Ramos (cell line): ENCODE measurements around the gene QRICH1.

Source experiments
- in situ Hi-C: fragments of 300-500 bp; cut with MboI; formaldehyde crosslinking; loops from one replicate; pipeline ENCODE4 v1.14.3; 2022; ENCODE audit warnings: low sequenced_read_pairs; ENCODE audit not compliant: unreplicated experiment

QRICH1 gene

DNA sequence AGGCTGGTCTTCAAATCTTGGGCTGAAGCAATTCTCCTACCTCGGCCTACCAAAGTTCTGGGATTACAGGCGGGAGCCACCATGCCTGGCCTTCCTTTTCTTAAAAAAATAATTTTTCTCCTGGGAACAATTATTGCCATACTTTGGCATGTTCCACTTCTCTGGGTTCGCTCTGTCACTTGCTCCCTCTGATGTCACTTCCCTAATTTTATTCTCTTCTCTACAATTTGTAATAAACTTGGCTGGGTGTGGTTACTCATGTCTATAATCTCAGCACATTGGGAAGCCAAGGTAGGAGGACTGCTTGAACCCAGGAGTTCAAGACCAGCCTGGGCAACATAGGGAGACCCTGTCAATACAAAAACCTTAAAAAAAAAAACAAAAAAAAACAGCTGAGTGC is 58.6 kb downstream of the QRICH1 start:
- in situ Hi-C loops, result no loop called here

DNA sequence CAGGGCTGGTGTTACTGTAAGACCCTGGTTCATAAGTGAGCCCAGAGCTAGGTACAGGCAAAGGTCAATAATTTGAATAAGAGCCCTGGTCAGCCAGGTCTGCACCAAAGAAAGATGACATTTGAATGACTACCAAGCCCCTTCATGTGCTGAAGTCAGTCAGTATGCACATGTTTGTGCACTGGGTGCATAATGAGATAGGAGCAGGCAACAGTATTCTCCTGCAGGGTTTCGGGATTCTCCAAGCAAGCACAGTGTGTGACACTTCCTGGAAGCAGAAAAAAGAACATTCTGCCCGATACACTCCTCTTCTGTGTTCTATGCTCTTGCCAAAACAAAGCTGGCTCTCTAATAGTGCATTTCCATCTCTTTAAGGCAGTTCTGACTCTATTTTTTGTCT is 59.2 kb downstream of the QRICH1 start:
- in situ Hi-C loops, result no loop called here

DNA sequence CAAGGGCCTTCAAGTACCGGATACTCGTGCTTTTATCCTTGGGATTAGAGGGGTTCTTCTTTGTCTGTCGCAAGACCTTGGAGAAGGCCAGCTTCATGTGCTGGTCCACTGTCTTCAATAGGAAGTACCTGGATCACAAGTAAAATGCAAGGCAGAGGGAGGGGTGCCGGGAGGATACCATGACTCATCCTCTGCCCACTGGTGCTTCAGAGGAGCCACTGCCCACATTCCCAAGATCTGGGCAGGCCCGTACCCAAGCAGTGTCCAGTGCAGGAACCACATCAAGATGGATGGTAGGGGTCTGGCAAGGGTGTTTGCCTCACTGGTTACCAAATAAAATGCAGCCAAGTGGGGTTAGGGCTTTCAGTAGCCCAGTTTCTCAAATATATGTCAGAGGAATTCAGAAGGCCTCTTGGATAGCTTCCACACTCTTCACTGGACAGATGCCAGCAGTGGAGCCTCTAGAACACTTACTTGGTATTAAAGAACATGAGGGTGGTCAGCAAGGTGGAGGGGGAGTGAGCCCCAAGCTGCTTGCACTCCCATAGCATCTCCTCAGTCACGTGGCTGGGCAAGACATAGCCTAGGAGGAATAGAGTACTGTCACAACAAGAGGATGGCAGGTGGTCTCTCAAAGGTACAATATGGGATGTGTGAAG is 61.1 kb downstream of the QRICH1 start:
- in situ Hi-C loops, result no loop called here

GRCh38 chr3:49030321-49030720 is 63.5 kb downstream of the QRICH1 start:
- in situ Hi-C loops, result no loop called here

DNA sequence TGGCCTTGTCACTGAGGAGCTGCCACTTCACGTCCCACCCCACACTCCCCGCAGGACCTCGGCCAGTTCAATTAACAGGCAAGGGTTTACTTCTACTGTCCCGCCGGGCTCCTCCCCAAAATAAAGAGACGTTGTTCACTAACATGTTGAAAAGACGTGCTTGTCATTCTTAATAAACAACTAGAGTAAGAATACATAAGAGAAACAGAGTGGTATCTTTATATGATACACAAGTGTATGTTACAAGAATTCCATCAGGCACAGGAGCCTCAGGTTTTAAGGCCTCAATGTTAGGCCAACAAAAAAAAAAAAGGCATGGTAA is 64.3 kb downstream of the QRICH1 start:
- in situ Hi-C loops, result no loop called here

DNA sequence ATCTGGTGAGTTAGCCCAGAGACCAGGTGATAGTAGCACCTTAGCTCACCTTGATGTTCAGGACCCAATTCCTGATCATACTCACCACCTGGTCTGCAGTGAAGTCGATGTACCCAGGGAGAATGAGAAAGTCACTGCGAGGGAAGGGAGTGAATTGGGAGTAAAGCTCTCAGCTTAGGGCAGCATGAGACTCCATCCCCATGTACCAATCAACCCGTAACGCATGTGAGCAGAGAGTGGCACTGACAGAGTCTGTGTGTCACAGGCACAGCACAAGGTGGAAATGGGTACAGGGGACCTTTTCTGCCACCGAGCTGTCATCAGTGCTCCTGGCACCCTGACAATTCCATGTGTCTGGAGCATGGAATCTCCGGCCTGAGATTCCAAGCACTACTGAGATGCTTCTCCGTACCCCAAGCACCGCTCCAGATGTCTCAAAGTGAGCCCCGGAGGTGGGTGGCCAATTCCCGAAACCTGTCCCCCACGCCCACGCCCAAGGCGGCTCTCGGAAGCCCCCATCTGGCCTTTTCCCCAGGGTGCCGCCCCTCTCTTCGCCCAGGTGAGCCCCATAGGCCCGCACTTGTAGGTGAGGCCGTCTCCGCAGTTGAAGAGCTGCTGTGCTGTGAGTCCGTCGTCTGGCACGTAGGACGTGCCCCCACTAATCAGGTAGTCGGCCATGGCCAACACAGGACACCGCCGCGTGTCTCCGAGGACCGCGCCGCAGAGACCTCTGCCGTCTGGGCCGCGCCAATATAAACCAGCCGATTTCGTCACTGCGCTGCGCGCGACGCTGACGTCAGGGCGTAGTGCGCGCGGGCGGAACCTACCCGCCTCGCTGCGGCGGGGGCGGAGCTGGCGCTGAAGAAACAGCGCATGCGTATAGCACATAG is 65.0 kb downstream of the QRICH1 start, which contains the start of gene IMPDH2:
Gene IMPDH2 (minus strand): TSS at position 726 of the 890 bp plus-strand sequence. CDS start 48 bp downstream, at position 678.
- in situ Hi-C loops, result no loop called here

DNA sequence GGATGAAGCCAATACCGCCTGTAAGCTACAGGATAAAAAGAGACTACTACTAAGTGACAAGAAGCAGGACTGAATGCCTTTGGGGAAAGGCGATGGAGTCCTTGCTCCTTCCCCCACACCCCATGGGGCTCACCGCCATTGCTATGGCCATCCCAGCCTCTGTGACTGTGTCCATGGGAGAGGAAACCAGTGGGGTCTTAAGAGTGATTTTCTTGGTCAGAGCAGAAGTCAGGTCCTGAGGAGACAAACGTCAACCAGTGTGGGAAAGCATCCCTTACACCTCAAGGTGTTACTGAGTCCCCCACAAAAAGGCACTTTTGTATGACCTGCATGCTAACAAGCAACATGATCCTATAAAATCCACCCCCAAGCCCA is 65.6 kb downstream of the QRICH1 start:
- in situ Hi-C loops, result no loop called here

DNA sequence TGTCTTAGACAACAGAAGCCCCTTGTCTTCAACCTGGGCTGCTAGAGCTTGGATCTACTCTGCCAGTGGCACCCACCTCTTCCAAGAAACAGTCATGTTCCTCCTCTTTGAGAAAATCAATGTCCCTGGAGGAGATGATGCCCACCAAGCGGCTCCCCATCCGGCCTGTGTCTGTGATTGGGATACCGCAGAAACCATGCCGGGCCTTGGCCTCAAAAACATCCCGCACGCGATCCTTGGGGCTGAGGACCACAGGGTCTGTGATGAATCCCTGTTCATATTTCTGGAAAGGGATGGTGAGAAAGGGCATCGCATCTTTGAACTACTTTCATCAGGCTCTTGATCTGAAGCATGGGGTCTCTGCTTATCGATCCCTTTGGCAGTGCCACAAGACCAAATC is 66.2 kb downstream of the QRICH1 start:
- in situ Hi-C loops, result no loop called here

DNA sequence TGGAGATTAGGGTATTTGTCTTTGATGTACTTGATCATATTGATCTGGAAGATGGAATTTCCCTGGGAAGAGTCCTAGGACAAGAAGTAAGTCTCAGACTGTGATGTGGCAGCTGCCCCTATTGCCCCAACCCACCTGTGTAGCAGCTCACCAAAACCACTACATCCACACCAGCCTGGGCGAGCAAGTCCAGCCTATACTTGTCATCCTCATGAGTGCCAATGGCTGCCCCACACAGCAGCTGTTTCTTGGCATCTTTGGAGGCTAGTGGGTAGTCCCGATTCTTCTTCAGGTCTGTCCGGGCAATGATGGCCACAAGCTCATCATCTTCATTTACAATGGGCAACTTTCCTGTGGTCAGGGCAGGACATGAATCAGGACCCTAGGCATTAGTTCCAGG is 67.3 kb downstream of the QRICH1 start:
- in situ Hi-C loops, result no loop called here

DNA sequence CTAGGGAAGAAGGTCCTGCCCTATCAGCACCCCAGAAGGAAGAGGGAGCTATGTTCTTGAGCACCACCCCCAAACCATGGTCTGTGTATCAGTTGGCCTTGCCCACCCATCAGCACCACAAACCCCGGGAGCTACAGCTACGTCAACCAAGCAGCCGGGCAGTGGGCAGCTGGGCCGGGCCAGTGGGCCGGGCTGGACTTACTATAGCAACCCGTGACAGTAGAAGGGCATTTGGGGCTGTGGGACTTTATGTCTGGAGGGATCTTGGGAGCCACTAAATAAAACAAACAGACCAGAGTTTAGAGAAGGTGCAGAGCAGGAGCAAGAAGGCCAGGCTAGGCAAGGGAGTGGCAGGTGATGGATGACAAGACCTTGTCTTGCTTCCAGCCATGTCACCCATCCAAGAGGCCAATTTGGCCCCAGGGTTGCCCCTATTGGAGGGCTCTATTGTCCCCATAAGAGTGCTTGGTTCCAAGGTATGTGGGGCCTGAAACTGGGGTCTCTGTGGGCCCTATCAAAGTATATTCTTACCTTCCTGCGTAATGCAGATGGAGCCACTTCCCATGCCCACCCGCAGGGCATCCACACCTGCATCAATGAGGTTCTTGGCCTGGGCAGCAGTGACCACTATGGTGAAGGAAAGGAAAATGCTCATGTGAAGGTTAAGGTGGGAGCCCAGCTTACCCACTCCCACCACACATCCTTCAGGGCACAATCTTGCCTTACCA is 67.9 kb downstream of the QRICH1 start:
- in situ Hi-C loops, result no loop called here

- in situ Hi-C loops, result no loop called here
Measured at GRCh38 chr3:49025005-49025792, 68.7 kb downstream of the QRICH1 start.

DNA sequence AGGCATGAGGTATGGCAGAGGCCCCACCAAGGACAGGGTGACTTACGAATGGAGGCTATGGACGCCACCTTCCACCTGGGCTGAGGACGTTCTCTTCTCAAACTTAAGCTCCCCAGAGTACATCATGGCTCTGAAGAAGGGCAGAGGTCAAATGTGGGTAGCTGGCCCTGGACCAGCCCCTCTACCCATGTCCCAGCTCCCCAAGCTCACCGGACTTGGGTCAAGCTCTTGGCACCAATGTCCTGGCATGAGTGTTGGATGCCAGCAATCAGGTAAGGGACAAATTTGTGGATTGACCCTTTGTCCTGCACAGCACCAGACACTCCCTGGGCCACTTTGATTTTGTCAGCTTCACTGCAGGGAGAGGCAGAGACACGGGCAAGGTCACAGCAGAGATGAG is 69.4 kb downstream of the QRICH1 start:
- in situ Hi-C loops, result no loop called here

DNA sequence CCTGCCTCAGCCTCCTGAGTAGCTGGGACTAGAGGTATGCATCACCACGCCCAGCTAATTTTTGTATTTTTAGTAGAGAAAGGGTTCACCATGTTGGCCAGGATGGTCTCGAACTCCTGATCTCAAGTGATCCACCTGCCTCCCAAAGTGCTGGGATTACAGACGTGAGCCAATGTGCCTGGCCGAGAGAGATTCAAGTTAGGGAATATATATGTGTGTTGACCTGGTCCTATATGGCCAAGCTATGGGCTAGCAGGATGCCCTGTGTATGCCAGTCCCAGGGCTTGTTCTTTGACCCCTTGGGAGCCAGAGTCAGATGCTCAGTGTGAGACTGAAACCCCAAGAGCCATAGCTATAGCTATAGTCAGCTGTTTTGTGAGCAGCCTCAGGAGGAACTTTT is 70.1 kb downstream of the QRICH1 start:
- in situ Hi-C loops, result no loop called here

- in situ Hi-C loops, result no loop called here
Measured at GRCh38 chr3:49022688-49023171, 71.1 kb downstream of the QRICH1 start.

DNA sequence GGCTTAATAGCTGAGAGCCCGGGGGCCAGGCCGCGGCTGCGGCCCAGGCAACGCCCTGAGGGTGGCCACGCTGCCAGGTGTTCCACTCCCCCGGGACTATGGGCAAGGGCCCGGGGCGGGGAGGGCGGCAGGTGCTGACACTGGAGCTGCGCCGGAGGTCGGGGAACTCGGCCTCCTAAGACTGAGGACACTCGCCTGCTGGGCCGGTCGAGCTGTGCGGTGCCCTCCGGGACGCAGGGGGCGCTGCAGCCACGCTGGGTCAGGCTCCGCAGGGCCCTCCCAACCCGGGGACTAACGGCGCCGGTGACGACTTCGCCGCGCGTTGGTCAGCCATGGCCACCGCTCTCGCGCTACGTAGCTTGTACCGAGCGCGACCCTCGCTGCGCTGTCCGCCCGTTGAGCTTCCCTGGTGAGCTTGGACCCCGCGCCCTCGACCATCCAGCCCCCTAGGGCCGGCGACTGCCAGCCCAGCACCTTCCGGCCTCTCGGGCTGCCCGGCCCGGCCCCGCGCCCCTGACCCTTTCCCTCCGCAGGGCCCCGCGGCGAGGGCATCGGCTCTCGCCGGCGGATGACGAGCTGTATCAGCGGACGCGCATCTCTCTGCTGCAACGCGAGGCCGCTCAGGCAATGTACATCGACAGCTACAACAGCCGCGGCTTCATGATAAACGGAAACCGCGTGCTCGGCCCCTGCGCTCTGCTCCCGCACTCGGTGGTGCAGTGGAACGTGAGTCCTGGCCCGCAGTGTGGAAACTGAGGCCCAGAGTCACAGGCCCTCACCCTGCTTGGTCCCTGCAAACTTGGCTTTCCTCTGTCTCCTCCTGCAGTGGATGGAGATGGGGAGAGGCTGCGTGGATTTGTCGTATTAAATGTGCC is 71.8 kb downstream of the QRICH1 start, which contains the start of gene NDUFAF3:
Gene NDUFAF3 (plus strand): TSS at position 309 of the 875 bp plus-strand sequence. CDS start 24 bp downstream, at position 333.
- in situ Hi-C loops, result no loop called here

- in situ Hi-C loops, result no loop called here
Measured at GRCh38 chr3:49021213-49021812, 72.6 kb downstream of the QRICH1 start.

DNA sequence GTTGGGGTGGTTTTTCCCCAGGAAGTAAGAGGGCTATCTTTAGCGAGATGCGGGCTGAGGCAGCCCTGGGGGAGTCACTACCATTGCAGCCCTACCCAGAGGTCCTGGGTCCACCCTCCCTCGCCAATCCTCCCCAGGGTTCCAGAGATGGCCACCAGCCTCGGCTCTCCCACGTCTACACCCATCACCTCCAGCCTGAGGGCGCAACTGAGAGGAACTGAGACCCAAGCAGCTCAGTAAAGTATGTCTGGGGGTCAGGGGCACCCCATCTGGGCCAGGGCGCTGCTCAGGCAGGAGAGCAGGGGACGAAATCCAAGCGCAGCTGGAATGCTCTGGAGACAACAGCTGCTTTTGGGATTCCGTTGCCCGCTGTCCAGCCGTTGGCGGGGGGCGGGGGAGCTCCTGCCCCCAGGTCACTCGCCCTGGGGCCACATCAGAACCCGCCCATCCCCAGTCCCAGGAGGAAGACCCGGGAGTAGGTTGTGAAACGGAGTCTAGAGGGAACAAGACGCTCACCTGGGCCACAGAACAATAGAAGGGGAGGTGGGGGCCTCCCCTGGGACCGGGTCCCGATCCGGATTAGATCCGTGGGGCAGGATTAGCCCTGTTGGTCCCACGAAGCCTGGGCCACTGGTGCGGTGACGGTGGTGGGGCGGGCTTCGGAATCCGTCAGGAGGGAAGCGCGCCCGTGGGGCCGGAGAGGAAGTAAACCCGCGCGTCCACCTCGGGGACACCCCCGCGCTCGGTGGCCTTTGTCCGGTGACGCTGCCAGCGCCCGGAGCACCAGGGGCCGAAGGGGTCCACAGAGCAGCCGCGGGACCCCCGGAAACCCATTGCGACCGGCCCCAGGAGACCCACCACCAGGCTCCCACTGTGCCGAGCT is 73.3 kb downstream of the QRICH1 start:
- in situ Hi-C loops, result no loop called here

DNA sequence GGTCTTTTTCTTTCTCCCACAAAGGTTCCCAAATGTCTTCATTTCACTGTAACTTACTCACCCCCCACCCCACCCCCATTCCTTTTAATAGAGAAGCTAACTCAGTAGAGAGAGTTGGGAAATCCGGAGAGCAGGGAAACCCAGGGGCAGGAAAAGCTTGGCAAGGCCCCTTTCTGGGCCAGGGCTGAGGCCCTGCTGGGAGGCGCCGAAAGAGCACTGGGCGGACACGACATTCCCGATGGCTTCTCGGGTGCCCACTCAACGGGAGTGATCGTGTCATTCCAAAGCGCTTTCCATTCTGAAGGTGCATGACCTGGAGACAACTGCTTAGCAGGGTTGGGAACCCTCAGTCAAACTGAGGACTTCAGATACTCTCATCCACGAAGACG is 73.9 kb downstream of the QRICH1 start:
- in situ Hi-C loops, result no loop called here
